HUES6 (cell line): ENCODE measurements around the gene CCSER1.
"Not testable (repeated sequence)": the region's sequence is repeated elsewhere in the genome, so short reads cannot be mapped to it uniquely, and the experiment has no call there.

Experiments
- H3K27ac ChIP-seq: 2 replicates; pipeline ENCODE4 v1.7.0; 2013; ENCODE audit warnings: low read depth, mild to moderate bottlenecking, low read length, inconsistent platforms
- H3K27me3 ChIP-seq: 2 replicates; pipeline ENCODE4 v1.6.1; 2013; ENCODE audit warnings: low read length; ENCODE audit not compliant: control insufficient read depth, insufficient read depth
- H3K36me3 ChIP-seq: 2 replicates; pipeline ENCODE4 v1.6.1; 2013; ENCODE audit warnings: low read length; ENCODE audit not compliant: control insufficient read depth, insufficient read depth
- H3K4me1 ChIP-seq: 2 replicates; pipeline ENCODE4 v1.6.1; 2013; ENCODE audit warnings: low read length; ENCODE audit not compliant: control insufficient read depth, insufficient read depth
- H3K4me3 ChIP-seq: 2 replicates; pipeline ENCODE4 v1.5.1; 2013; ENCODE audit warnings: low read depth, low read length
- H3K9ac ChIP-seq: one replicate; pipeline ENCODE4 v1.6.1; 2013; ENCODE audit warnings: mild to moderate bottlenecking, low read length
- H3K9me3 ChIP-seq: 2 replicates; pipeline ENCODE4 v1.6.1; 2013; ENCODE audit warnings: low read depth, low read length; ENCODE audit not compliant: control insufficient read depth, insufficient read depth

CCSER1 gene

DNA sequence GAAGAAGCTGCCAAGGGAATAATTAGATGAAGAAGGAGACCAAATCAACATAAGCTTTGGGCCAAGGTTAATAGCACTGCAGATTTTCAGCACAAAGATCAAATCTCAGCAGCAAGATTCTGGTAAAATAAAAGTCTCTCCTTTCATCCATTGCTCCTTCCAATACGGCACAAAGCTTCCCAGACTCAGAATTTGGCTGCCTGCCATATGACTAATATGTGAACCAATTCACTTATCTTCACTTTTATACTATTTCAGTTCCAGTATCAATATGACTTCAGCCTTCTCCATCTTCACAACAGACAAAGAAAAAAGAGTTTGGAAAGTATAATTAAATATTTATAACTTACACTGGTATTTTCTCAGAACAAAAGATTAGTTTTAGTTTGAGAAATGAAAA, 1198.3 kb downstream of the CCSER1 start:
- Histone ChIP-seq H3K27ac (no peak overlapping the region), H3K4me3 (no peak overlapping the region), H3K36me3 (no peaks in the 10 kb centered on the region), H3K9ac (no peak overlapping the region), H3K27me3 (no peaks in the 10 kb centered on the region), H3K9me3 (peaks cover 32% of the 10 kb centered on the region), H3K4me1 (no peaks in the 10 kb centered on the region)

DNA sequence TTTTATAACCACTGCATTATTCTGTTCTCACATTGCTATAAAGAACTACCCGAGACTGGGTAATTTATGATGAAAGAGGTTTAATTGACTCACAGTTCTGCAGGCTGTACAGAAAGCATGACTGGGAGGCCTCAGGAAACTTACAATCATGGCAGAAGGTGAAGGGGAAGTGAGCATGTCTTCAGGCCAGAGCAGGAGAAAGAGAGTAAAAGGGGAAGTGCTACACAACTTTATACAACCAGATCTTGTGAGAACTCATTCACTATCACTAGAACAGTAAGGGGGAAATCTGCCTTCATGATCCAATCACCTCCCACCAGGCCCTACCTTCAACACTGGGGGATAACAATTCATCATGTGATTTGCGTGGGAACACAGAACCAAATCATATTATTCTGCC, 1199.0 kb downstream of the CCSER1 start:
- H3K4me1 ChIP-seq, H3K27ac ChIP-seq, H3K36me3 ChIP-seq, H3K4me3 ChIP-seq, H3K27me3 ChIP-seq, H3K9ac ChIP-seq: not testable (repeated sequence)
- H3K9me3 ChIP-seq = peaks cover 32% of the 10 kb centered on the region

DNA sequence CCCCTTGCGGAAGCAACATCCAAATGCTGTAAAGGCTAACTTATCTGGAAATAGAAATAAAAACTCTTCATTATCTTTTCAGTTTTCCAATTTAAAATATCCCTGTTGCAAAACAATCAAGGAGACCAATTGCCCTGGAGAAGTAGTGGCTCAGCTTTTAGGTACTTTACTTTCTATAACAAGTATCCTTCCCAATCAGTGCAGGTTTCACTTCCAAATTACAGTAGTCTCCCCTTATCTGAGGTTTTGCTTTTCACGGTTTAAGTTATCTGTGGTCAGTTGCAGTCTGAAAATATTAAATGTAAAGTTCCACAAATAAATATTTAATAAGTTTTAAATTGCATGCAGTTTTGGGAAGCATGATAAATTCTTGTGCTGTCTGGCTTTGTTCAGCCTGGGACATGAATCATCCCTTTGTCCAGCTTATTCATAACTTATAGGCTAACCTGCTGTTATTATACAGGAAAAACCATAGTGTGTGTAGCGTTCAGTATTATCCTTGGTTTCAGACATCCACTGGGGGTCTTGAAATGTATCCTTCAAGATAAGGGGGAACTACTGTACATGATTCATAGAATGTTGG, 1203.5 kb downstream of the CCSER1 start:
- no peaks in the 10 kb centered on the region for H3K36me3 ChIP-seq
- no peak overlapping the region for H3K4me3 ChIP-seq

DNA sequence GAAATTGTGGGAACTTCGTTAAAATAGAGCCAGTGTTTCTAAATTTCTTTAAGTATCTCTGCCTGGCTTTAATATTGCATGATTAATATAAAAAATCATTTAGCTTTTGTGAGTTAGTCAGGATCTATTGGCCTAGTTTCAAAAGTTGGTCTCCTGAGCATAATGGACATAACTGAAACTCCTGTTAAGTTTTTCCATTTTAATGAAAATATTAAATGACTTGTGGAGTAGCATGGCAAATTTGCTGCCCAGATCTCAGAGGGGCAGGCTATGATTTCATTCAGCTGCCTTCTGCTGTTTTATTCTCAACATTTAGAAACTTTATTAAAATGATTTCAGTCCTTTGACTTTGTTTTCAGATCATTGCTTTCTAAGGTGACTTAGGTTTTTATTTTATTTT, 1213.6 kb downstream of the CCSER1 start:
- Histone ChIP-seq H3K36me3 (no peaks in the 10 kb centered on the region), H3K9ac (no peak overlapping the region), H3K4me3 (no peak overlapping the region), H3K27ac (no peak overlapping the region), H3K4me1 (no peaks in the 10 kb centered on the region), H3K9me3 (no peaks in the 10 kb centered on the region), H3K27me3 (no peaks in the 10 kb centered on the region)

More for the DNA sequence above, 1203.5 kb downstream of the CCSER1 start:
- Histone ChIP-seq H3K4me1 (no peaks in the 10 kb centered on the region), H3K27ac (no peak overlapping the region), H3K9me3 (peaks cover 30% of the 10 kb centered on the region), H3K27me3 (no peaks in the 10 kb centered on the region), H3K9ac (no peak overlapping the region)

DNA sequence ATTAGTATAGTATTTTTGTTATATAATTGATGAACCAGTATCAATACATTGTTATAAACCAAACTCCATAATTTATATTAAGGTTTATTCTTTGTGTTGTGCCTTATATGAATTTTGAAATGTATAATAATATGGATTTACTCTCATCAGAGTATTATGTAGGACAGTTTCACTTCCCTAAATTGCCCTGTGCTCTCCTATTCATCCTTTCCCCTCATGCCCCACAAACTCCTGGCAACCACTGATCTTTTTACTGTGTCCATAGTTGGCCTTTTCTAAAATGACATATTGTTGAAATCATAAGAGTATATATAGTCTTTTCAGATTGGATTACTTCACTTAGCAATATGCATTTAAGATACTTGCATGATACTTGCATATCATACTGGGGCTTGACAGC, 1218.4 kb downstream of the CCSER1 start:
- Histone ChIP-seq H3K36me3 (no peaks in the 10 kb centered on the region), H3K4me3 (no peak overlapping the region), H3K9me3 (no peaks in the 10 kb centered on the region), H3K9ac (no peak overlapping the region), H3K4me1 (no peaks in the 10 kb centered on the region), H3K27ac (no peak overlapping the region), H3K27me3 (no peaks in the 10 kb centered on the region)

DNA sequence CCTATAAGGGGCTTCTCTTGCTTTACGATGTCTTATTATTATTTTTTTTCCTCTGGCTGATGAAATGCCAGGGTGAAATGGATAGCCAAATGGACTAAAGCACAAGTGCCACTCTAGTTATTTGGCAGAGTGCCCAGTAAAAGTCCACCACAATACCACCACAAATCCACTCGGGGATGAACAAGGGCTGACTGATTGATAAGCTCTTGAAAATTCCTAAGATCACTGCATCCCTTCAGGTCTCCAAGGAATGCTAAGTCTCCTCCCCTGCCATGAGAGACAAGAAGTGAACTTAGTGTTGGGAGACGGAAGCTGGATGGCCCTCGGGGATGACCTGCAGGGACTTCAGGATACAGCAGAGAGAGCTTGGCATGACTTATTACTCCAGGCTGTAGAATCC, 1229.3 kb downstream of the CCSER1 start:
- not testable (repeated sequence) for H3K9me3 ChIP-seq, H3K4me1 ChIP-seq, H3K36me3 ChIP-seq, H3K27me3 ChIP-seq, H3K4me3 ChIP-seq, H3K27ac ChIP-seq, H3K9ac ChIP-seq

DNA sequence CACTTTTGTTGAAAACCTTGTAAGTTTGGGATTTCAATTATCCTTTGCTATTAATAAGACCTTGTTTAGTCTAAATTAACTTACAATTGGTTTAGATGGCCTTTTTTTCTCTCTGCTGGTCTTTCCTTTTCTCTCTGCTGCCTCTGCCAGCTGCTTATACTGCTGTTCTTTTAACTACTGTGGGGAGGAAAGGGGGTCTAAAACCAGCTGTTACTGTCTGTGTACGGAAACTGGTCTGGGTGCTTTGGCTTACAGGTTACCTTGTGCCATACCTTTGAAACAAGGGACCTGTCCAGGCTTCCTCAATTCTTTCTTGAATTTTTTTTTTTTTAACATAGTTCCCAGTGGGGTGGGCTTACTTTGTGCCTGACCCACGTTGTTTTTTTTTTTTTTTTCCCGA, 1230.8 kb downstream of the CCSER1 start:
- not testable (repeated sequence) for H3K9me3 ChIP-seq, H3K27me3 ChIP-seq, H3K9ac ChIP-seq, H3K27ac ChIP-seq, H3K4me1 ChIP-seq, H3K36me3 ChIP-seq, H3K4me3 ChIP-seq

DNA sequence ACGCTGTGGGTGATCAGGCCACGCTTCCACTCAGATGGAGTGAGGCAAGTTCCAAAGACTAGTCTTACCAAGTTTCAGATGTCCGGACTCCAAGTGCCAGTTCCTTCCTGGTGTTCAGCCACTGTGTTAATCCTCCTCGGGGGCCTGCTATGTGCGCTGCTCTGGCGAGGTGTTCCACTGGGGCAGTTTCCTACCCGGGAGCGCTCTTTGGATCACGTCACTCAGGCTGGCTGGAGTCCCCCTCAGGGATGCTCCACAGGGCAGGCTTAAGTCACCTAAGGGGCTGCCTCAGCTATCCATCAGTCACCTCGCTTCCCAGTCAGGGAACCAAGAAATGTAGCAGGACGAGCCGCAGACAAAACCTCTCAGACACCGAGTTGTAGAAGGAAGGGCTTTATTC, 1231.4 kb downstream of the CCSER1 start:
- H3K36me3 ChIP-seq, H3K9me3 ChIP-seq, H3K9ac ChIP-seq, H3K27me3 ChIP-seq, H3K27ac ChIP-seq, H3K4me1 ChIP-seq, H3K4me3 ChIP-seq: not testable (repeated sequence)

DNA sequence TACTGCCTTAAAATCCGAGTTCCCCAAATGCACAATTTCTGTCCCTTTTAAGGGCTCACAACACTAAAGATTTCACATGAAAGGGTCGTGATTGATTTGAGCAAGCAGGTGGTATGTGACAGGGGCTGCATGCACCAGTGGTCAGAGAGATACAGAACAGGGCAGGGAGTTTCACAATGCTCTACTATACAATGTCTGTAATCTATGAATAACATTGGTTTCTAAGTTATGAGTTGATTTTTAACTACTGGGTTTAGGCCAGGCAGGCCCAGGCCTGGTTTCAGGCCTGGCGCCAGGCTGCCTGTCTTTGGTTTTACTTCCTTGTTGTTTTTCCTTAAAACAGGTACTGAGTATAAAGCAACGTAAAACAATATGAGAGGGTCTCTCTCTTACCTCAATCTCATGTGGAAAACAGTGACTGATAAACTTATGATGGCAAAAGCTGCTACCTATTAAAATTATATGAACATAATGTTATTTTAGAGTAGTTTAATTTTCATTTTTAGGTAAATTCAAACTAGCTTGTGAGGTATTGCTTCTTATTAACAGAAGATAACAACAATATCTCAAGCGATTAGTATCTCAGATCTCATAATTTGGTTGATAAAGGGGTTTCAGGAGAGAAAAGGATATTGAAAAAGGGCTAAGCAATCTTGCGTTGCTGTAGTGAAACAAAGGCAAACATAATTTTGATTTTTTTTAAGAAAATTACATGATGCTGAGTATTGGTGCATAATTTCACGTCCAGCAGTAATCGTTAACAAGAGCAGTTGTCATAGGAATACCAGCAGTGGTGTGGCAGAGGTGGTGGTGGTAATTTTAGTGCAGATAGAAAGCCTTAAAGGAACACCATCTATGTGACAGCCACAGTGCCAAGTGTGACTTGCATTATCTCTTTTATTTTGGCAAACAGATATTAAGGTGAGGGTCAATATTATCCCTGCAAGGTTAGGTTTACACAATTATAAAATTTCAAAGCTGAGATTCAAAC, 1232.1 kb downstream of the CCSER1 start:
- Histone ChIP-seq H3K9ac (no peak overlapping the region), H3K27ac (no peak overlapping the region), H3K36me3 (no peaks in the 10 kb centered on the region), H3K4me3 (no peak overlapping the region), H3K4me1 (no peaks in the 10 kb centered on the region), H3K27me3 (no peaks in the 10 kb centered on the region), H3K9me3 (no peaks in the 10 kb centered on the region)

DNA sequence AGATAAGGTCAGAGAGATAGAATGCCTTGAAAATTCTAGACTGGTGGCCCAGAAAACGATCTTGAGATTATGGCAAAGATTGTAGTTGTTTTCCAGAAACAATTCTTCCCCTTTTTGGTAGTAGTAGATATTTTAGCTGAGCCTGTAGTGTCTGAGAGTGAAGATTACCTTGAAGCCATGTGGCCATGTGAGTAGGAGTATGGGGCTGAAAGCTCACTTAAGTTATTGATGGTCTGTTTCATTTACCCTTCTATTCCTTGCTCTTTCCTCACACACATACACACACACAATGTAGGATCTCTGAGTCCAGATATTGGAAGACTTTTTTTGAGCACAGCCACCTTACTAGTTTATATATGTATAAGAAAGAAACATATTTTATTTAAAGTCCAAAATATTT, 1234.9 kb downstream of the CCSER1 start:
- Histone ChIP-seq H3K4me3 (no peak overlapping the region), H3K36me3 (no peaks in the 10 kb centered on the region), H3K27me3 (no peaks in the 10 kb centered on the region), H3K27ac (no peak overlapping the region), H3K9me3 (no peaks in the 10 kb centered on the region), H3K9ac (no peak overlapping the region), H3K4me1 (no peaks in the 10 kb centered on the region)

DNA sequence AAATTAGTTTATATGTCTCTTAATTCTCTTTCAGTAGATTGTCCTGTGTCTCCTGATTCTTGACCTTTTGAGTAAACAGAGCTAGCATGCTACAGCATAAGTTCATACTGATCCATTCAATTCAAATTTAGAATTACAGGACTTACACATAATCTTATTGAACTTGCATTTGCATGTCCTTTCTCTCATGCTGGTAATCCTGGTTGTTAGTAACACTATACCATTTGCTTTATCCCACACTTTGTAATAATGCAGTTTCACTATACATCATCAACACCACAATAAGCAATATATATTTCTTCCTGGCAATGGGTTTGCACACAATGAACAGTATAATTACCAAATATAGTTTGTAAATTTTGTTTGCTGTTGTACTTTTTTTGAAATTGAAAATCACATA, 1239.4 kb downstream of the CCSER1 start:
- H3K27ac ChIP-seq = no peak overlapping the region
- H3K36me3 ChIP-seq = no peaks in the 10 kb centered on the region
- H3K4me3 ChIP-seq = no peak overlapping the region
- no peak overlapping the region for H3K9ac ChIP-seq
- H3K4me1 ChIP-seq = no peaks in the 10 kb centered on the region
- no peaks in the 10 kb centered on the region for H3K27me3 ChIP-seq
- no peaks in the 10 kb centered on the region for H3K9me3 ChIP-seq
